Hindlimb muscle (tissue), 1 donor: ENCODE measurements around the gene VSTM4. TPM values are rescaled to one million over a fixed set of nuclear protein-coding genes. Genes with fewer than 3 reads are reported as not detected.

Experiments
- DNase-seq: peaks from one replicate; pipeline ENCODE4 v3.0.0-alpha.2; 2013
- polyA plus RNA-seq: library from polyadenylated mRNA; unstranded; fragments of 120-200 nt; gene quantifications from one replicate; pipeline ENCODE4 v1.2.1, GENCODE V29; 2013; ENCODE audit not compliant: insufficient read length

The VSTM4 gene
- polyA plus RNA-seq, 1 donor: 53.3 TPM

- DNase-seq: no peak
Measured at GRCh38 chr10:49037187-49037586, 78.1 kb downstream of the VSTM4 start.

GRCh38 chr10:49036638-49037037 is 78.7 kb downstream of the VSTM4 start:
- DNase-seq: no peak

DNA sequence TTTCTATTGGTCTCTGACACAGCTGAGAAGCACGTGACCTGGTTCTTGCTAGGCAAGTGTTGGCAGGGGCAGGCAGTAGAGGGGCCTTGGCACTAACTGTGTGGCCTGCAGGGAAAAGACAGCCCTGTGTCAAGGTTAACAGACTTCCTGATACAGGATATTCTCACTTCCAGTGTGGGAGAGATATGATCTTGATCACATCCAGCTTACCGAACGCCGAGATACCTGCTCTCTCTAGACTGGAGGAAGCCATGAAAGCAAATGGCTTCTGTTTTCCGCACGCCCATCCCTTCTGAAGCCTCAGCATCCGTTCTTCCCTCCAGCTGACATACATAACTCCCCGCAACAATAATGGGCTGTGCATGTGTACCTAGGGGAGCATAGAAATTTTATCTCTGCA is 79.4 kb downstream of the VSTM4 start:
- DNase-seq: no peak

DNA sequence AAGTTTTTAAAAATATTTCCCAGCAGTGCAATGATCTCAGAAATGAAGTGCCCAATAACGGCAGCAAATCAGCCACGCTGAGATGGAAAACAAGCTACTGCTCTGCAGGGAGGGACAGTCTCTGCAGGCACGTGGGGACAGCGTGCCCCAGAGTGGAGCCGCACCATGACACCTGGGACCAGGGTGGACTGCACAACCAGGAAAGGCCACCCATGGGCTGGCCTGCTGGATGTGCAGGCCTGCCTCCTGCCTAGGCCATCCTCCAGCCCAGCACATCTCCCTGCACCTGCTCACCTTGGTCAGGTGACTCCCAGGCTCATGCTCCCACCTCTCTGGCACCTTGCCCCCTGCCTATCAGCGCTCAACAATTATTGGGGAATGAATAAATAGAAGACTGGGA is 80.4 kb downstream of the VSTM4 start:
- no peak for DNase-seq

DNA sequence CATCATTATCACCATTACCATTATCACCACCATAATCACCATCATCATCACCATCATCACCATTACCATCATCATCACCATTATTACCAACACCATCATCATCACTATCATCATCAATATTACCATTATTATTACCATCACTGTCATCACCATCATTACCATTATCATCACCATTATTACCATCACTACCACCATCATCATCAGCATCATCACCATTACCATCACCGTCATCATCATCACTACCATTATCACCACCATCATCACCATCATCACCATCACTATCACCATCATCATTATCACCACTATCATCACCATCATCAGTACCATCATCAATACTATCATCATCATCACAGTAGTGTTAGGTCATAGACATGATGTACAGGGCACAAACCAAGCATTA is 81.4 kb downstream of the VSTM4 start:
- no peak for DNase-seq

DNA sequence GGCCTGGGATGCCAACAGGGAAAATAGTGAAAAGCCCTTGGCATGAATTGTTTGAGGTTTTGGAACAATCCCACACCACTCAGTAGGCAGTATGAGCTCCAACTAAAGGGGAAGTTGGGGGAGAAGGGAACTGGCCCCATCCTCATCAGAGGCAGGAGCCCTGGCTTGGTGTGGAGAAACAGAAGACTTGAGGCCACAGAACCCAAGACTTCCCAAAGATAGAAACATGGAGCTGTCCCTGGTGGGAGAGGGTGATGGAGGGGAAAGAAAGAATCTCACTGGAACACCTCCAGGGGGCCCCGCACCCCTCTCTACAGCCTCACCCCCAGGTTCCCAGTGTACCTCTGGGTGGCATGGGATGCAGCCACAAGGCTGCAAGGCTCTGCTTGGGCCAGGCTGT is 85.7 kb downstream of the VSTM4 start:
- DNase-seq: no peak

DNA sequence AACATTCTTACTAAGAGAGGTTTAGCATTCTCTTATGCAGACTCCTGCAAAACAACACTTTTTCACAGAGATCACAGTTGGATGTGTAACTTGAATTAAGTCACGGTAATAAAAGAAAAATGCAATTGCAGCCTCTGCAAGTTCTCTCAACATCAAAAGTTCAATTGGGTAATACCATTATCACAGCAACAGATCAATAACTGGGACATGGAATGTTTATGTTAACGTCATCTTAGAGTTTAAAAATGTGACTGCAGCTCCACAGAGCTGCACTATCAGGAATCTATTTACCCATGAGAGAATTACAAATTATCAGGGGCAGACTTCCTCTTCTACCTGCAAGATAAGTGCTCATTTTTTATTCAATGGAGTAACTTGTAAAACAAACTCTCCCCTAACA is 86.7 kb downstream of the VSTM4 start:
- no peak for DNase-seq

- no peak for DNase-seq
Measured at GRCh38 chr10:49025347-49025983, 89.9 kb downstream of the VSTM4 start.

DNA sequence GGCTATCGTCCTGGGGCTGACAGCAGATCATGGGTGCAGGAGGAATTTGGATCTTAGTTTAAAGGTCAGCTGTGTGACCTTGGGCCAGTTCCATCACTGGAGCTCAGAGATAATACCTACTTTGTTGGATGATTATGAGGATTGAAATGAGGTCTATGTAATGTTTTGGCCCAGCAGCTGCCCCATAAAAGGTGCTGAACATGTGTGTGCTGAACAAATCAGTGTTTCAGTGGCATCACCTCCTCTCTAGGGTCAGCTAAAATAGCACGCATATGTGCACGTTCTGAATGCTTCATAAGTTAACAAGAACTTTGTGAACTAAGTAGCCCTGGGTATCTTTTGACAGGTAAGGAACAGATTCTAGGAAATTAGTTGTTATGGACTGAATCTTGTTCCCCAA is 90.8 kb downstream of the VSTM4 start:
- no peak for DNase-seq

GRCh38 chr10:49023752-49024151 is 91.6 kb downstream of the VSTM4 start:
- DNase-seq: peak; percentile 64

GRCh38 chr10:49023071-49023470 is 92.3 kb downstream of the VSTM4 start:
- DNase-seq: no peak

GRCh38 chr10:49021685-49022084 is 93.6 kb downstream of the VSTM4 start:
- no peak for DNase-seq

GRCh38 chr10:49015700-49016099 is 99.6 kb downstream of the VSTM4 start:
- no peak for DNase-seq

DNA sequence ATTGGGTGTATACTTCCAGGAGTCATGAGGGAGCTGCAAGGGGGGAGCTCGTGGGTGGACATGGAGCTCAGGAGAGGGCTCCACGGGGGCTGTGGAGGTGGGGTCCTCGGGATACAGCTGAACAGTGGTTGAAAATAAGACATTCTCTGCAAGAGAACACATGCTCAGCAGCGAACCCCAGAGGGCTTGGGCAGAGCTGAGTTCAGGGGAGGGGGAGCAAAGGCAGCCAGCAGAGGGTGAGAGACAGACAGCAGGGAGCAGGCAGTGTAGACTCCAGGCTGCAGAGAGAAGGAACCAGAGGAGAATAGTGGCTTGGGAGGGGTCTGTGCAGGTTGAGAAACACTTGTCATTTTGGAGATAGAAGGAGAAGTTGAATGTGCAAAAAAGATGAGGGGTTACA is 102.7 kb downstream of the VSTM4 start:
- DNase-seq: no peak

- DNase-seq: no peak
Measured at GRCh38 chr10:49011756-49012155, 103.6 kb downstream of the VSTM4 start.

DNA sequence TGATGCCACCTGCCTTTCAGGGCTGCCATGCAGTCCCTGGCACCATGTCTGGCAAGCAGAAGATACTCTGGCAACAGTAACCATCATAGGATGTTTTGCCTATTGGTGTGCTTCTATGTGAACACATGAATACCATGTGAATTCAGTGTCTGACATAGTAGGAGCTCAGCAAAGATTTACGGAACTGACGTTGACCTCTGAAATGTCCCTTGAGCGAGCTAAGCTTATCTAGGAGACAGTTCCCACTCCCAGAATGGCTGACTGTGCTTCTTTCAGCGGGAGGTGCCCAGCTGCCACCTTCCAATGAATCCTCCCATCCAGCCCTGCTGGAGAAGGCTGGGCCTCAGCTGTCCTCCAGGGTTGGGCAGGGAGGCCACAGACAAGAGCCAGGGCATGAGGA is 104.5 kb downstream of the VSTM4 start:
- no peak for DNase-seq

DNA sequence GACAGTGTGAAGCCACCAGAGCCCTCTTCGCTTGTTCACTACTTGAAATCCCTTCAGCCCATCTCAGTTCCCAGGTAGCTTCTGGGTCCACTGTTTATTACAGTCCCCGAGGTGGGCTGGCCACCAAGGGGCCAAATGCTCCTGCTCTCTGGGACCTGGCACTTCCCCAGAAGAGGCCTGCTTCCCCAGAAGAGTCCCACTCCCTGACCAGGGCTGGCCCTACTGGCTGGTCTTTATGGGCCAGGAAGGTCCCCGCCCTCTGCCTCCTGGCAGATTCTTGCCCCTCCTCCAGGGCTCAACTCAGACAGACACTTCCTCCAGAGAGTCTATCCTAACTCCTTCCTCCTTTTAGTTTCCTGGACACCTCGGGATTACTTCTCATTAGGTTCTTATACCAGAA is 105.0 kb downstream of the VSTM4 start:
- DNase-seq: no peak

DNA sequence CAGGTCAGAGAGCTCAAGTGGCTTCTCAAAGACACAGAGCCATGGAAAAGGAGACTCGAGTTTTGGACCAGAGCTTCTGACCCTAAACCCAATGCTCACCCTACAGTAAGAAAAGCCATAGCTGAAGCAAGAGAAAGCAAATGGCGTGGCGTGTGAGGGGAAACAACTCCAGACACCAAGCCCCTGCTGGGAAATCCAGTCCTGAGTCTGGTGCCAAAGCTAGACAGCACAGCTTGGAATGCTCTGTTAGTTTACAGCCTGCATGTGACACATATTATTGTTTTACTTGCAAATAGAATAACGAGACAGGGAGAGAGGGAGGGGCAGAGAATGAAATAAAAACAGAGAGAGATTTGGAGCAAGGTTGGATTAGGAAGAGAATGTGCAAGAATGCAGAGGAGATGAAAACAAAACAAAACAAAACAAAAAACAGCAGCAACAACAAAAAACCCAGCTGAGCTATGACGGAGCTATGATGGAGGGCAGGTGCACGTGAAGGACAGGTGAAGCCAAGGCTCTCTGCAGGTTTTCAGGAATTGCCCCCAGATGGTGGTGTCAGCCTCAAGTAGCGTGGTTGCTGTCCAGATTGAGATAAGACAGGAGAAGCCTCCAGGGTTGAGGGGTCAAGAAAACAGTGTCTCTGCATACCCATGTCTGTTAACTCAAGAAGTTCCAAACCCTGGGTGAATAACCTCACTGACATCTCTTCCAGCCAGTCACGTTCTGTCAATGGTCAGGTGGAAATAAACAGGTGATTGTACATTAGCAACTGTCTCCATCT is 105.9 kb downstream of the VSTM4 start:
- DNase-seq: no peak

DNA sequence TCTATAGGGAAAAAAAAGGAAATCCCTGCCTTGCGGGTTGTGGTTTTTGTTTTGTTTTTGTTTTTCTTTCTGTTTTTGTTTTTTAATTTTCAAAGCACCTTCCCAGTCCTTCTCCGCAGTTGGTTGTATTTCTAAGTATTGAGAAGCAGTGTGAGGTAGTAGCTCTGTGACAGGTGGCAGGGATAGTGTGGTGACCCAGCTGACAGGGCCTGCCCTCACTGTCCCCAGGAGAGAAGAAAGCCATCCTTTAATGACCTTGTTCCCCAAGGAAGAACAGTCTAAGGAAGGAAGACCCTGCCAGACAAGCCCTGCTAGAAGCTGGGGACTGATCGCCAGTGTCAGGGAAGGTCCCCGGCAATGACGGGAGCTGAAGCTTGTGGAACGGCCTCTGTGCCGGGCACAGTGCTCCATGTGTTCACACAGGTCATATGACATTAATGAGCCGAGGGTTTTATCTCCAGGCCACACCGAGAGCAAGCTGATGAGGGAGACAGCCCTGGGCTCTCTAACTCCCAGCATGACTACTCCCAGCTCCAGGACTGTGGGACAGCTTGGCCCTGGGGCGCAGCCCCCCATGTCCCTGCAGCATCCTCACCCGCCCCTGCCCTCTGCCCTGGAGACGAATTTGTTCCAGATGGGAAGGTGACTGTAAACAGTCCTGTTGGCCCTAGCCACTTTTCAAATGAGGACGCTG is 106.7 kb downstream of the VSTM4 start:
- no peak for DNase-seq

GRCh38 chr10:49008091-49008490 is 107.2 kb downstream of the VSTM4 start:
- DNase-seq: no peak

- no peak for DNase-seq
Measured at GRCh38 chr10:49007129-49007528, 108.2 kb downstream of the VSTM4 start.

GRCh38 chr10:49005270-49005669 is 110.1 kb downstream of the VSTM4 start:
- no peak for DNase-seq

DNA sequence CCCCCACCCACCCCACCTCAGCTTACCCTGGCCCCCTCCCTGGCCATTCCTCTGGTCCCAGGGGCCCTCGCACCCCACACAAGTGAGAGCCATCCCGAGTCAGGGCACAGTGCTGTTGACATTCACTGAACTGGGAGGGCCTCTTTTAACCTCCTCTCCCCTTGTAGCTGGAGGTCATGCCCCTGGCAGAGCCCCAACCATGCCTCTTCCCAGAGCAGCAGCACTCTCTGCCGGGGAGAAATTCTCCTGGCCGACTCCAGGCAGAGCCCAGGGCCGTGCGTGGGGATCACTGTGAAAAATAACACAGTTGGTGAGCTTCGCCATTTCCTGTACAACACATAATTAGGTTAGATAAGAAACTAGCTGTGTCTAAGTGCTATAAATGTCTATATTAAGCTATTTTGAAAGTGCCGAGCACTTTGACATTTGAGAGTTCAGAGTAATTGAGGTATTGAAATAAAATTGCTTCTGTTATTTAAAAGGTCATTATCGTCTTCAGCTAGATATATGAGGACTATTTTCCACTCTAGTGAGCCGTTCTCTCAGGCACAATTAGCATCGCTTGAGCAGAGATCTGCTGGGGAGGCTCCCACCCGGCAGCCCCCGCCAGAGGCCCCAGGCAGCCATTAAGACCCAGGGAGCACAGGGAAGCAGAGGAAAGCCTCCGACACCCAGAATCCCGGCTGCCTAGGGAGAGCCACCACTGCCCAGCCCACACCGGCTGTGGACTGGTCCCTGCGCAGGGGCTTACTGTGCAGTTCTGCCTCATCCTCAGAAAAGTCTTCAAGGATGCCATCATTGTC is 113.3 kb downstream of the VSTM4 start:
- no peak for DNase-seq
